Measurements from ENCODE around the gene LMBR1.

Gene LMBR1, protein sequence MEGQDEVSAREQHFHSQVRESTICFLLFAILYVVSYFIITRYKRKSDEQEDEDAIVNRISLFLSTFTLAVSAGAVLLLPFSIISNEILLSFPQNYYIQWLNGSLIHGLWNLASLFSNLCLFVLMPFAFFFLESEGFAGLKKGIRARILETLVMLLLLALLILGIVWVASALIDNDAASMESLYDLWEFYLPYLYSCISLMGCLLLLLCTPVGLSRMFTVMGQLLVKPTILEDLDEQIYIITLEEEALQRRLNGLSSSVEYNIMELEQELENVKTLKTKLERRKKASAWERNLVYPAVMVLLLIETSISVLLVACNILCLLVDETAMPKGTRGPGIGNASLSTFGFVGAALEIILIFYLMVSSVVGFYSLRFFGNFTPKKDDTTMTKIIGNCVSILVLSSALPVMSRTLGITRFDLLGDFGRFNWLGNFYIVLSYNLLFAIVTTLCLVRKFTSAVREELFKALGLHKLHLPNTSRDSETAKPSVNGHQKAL

DNA sequence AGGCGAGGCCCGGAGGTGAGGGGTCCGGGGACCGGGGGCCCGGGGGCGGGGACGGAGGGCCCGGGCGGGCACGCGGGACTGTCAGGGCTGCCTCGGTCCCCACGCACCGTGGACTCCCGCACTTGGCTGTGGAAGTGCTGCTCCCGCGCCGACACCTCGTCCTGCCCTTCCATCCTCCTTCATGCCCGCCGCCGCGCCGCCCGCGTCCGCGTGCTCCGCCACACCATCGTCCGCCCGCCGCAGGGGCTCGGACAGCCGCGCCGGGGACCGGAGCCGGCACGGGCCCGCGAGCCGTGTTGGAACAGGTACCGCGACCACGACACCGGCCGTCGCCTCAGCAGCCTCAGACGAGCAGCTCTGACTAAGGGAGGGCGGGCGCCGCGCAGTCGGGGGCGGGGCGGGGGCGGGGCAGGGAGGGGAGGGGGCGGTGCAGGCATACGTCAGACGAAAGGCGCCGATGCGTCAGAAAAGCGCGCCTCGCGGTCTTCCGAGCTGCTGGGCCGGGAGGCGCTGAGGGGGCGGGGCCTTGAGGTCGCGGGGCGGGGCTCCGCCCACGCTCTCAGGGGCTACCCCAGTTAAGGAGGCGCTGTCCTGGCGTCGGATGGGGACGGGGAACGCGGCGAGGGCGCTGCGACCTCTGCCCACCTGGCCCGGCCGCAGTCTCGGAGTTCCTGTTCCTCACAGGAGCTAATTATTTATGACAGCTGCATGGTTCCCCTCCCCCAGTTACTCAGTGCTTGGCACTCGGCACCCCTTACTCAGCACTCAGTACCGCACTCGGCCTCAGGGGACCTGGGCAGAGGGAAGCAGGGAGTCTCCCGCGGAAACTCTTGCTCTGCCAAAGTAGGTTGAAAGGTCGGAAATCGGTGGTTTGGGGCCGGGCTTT is at the start of gene LMBR1:
Gene LMBR1 (minus strand): TSS at position 363 of the 886 bp plus-strand sequence. CDS start 190 bp downstream, at position 173.
- TF ChIP-seq EGR1 (IDR thresholded peaks at IDR 0.05) (peak; percentile 100), TAF1 (IDR thresholded peaks at IDR 0.05; ENCODE audit: low read depth) (peak; percentile 52), EP300 (IDR thresholded peaks at IDR 0.05; ENCODE audit: borderline replicate concordance) (no peak), RAD21 (IDR thresholded peaks at IDR 0.05; ENCODE audit: low read depth) (no peak), CREB1 (IDR thresholded peaks at IDR 0.05; ENCODE audit: low read depth) (peak; percentile 96), ZBTB7A (IDR thresholded peaks at IDR 0.05; ENCODE audit: low read depth) (peak; percentile 54; the same call in 1 of the 2 replicates), NFIC (IDR thresholded peaks at IDR 0.05) (no peak), FOXM1 (IDR thresholded peaks at IDR 0.05; ENCODE audit: borderline replicate concordance, low read depth) (no peak)
- TF ChIP-seq, protein P1, sequence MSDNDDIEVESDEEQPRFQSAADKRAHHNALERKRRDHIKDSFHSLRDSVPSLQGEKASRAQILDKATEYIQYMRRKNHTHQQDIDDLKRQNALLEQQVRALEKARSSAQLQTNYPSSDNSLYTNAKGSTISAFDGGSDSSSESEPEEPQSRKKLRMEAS (IDR thresholded peaks at IDR 0.05), result peak; percentile 53
- TF ChIP-seq, protein P2, sequence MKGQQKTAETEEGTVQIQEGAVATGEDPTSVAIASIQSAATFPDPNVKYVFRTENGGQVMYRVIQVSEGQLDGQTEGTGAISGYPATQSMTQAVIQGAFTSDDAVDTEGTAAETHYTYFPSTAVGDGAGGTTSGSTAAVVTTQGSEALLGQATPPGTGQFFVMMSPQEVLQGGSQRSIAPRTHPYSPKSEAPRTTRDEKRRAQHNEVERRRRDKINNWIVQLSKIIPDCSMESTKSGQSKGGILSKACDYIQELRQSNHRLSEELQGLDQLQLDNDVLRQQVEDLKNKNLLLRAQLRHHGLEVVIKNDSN (IDR thresholded peaks at IDR 0.05), result 0 out of 2 replicates have a peak, but pooled peaks have one; percentile 2

DNA sequence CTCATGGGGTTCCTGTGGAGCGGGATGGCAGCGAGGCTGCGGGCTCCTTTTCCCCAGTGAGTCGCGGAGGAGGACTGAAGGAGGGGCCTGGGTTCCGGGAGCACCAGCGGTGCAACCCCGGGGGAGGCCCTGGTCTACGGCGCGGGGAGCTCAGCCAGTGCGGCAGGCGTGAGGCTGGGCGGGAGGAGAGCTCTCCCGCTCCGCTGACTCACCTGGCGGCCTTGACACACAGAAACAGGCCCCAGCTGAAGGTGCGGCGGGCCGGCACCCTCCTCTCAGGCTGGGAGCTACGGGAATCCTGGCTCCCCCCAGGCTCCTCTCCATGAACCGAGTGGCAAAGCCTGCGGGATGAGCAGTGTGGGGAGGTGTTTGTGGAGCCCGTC is 49.7 kb upstream of the LMBR1 start:
- no peak for TF ChIP-seq TAF1 (IDR thresholded peaks at IDR 0.05; ENCODE audit: low read depth)
- no peak for TF ChIP-seq FOXM1 (IDR thresholded peaks at IDR 0.05; ENCODE audit: borderline replicate concordance, low read depth)
- no peak for TF ChIP-seq RAD21 (IDR thresholded peaks at IDR 0.05; ENCODE audit: low read depth)
- no peak for TF ChIP-seq CREB1 (IDR thresholded peaks at IDR 0.05; ENCODE audit: low read depth)
- TF ChIP-seq YY1 (IDR thresholded peaks at IDR 0.05; ENCODE audit: low read depth), result no peak
- TF ChIP-seq, protein P2 (IDR thresholded peaks at IDR 0.05), result no peak
- TF ChIP-seq, protein P3, sequence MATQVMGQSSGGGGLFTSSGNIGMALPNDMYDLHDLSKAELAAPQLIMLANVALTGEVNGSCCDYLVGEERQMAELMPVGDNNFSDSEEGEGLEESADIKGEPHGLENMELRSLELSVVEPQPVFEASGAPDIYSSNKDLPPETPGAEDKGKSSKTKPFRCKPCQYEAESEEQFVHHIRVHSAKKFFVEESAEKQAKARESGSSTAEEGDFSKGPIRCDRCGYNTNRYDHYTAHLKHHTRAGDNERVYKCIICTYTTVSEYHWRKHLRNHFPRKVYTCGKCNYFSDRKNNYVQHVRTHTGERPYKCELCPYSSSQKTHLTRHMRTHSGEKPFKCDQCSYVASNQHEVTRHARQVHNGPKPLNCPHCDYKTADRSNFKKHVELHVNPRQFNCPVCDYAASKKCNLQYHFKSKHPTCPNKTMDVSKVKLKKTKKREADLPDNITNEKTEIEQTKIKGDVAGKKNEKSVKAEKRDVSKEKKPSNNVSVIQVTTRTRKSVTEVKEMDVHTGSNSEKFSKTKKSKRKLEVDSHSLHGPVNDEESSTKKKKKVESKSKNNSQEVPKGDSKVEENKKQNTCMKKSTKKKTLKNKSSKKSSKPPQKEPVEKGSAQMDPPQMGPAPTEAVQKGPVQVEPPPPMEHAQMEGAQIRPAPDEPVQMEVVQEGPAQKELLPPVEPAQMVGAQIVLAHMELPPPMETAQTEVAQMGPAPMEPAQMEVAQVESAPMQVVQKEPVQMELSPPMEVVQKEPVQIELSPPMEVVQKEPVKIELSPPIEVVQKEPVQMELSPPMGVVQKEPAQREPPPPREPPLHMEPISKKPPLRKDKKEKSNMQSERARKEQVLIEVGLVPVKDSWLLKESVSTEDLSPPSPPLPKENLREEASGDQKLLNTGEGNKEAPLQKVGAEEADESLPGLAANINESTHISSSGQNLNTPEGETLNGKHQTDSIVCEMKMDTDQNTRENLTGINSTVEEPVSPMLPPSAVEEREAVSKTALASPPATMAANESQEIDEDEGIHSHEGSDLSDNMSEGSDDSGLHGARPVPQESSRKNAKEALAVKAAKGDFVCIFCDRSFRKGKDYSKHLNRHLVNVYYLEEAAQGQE (IDR thresholded peaks at IDR 0.05; ENCODE audit: low read depth), result no peak
- TF ChIP-seq EGR1 (IDR thresholded peaks at IDR 0.05), result no peak

DNA sequence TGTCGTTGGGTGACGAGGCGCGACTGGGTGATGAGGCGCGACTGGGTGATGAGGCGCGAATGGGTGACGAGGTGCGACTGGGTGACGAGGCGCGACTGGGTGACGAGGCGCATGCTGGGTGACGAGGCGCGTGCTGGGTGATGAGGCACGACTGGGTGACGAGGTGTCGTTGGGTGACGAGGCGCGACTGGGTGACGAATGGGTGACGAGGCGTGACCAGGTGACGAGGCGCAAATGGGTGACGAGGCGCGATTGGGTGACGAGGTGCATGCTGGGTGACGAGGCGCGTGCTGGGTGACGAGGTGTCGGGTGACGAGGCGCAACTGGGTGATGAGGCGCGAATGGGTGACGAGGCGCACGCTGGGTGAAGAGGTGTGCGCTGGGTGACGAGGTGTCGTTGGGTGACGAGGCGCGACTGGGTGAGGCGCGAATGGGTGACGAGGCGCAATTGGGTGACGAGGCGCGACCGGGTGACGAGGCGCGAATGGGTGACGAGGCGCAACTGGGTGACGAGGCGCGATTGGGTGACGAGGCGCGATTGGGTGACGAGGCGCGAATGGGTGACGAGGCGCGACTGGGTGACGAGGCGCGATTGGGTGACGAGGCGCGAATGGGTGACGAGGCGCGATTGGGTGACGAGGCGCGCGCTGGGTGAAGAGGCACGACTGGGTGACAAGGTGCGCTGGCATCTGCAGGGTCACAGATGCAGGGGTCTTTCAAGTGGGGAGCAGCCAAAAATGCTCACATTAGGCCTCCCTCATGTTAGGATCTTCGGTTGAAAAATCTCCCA is 48.6 kb upstream of the LMBR1 start:
- TF ChIP-seq ZBTB7A (IDR thresholded peaks at IDR 0.05; ENCODE audit: low read depth) (no peak), NFIC (IDR thresholded peaks at IDR 0.05) (no peak), TAF1 (IDR thresholded peaks at IDR 0.05; ENCODE audit: low read depth) (no peak)

DNA sequence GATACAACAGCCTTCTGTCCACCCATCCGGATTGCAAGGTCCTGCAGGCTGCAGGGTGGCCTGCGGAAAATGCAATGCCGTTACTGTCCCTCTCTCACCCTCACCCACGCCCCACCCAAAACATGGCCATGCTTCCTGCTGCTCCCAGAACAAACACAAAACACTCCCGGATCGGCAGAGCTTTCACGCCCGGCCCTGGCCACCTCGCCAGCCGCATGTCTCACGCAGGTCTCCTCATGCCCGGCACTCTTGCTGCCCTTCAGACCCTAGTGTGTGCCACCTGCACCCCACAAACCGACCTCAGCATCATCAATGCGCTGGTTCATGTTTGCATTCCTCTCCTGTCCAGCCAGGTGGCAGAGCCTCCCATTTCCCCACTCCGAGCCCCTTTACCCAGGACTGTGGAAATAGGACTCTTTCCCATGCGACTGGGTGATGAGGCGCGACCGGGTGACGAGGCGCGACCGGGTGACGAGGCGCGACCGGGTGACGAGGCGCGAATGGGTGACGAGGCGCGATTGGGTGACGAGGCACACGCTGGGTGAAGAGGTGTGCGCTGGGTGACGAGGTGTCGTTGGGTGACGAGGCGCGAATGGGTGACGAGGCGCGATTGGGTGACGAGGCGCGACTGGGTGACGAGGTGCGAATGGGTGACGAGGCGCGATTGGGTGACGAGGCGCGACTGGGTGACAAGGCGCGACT is 47.6 kb upstream of the LMBR1 start:
- no peak for TF ChIP-seq EP300 (IDR thresholded peaks at IDR 0.05; ENCODE audit: borderline replicate concordance)
- no peak for TF ChIP-seq FOXM1 (IDR thresholded peaks at IDR 0.05; ENCODE audit: borderline replicate concordance, low read depth)
- no peak for TF ChIP-seq TCF12 (IDR thresholded peaks at IDR 0.05; ENCODE audit: low read depth)
- no peak for TF ChIP-seq YY1 (IDR thresholded peaks at IDR 0.05; ENCODE audit: low read depth)
- no peak for TF ChIP-seq RAD21 (IDR thresholded peaks at IDR 0.05; ENCODE audit: low read depth)
- no peak for TF ChIP-seq NFIC (IDR thresholded peaks at IDR 0.05)
- TF ChIP-seq, protein P1 (IDR thresholded peaks at IDR 0.05), result no peak
- TF ChIP-seq CEBPB (IDR thresholded peaks at IDR 0.05), result no peak
- TF ChIP-seq TAF1 (IDR thresholded peaks at IDR 0.05; ENCODE audit: low read depth), result no peak
- no peak for TF ChIP-seq EGR1 (IDR thresholded peaks at IDR 0.05)

DNA sequence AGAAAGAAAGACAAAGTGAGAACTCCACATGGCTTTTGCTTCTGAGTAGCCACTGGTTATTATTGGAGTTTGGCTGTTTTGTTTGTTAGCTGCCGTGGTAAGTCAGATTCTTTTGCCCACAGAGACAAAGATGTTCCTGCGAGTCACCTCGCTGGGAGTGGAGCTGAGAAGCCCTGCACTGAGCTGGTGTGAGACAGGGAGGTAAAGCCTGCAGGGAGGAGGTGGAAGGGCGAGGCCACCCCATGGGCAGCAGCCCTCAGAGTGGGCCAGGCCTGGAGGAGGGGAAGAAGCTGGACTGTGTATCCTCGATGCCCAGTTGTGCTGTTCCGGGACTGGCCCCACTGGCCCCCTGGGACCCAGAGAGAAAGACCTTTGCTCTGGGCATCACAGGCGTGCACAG is 42.3 kb upstream of the LMBR1 start:
- TF ChIP-seq ZBTB7A (IDR thresholded peaks at IDR 0.05; ENCODE audit: low read depth) (no peak), TCF12 (IDR thresholded peaks at IDR 0.05; ENCODE audit: low read depth) (no peak), EP300 (IDR thresholded peaks at IDR 0.05; ENCODE audit: borderline replicate concordance) (no peak), CREB1 (IDR thresholded peaks at IDR 0.05; ENCODE audit: low read depth) (no peak), FOXM1 (IDR thresholded peaks at IDR 0.05; ENCODE audit: borderline replicate concordance, low read depth) (no peak), NFIC (IDR thresholded peaks at IDR 0.05) (no peak), RAD21 (IDR thresholded peaks at IDR 0.05; ENCODE audit: low read depth) (no peak), CEBPB (IDR thresholded peaks at IDR 0.05) (no peak), TAF1 (IDR thresholded peaks at IDR 0.05; ENCODE audit: low read depth) (no peak), TEAD4 (IDR thresholded peaks at IDR 0.05) (no peak), EGR1 (IDR thresholded peaks at IDR 0.05) (no peak), YY1 (IDR thresholded peaks at IDR 0.05; ENCODE audit: low read depth) (no peak)
- TF ChIP-seq, protein P1 (IDR thresholded peaks at IDR 0.05), result no peak
- TF ChIP-seq, protein P2 (IDR thresholded peaks at IDR 0.05), result no peak
- TF ChIP-seq, protein P3 (IDR thresholded peaks at IDR 0.05; ENCODE audit: low read depth), result no peak
